SK-N-SH (cell line): ENCODE measurements around the gene RSRP1. TPM values are rescaled to one million over a fixed set of nuclear protein-coding genes. Genes with fewer than 3 reads are reported as not detected.

ENCODE experiments used
- CTCF ChIA-PET: fragments of 300-600, 350-600 bp; formaldehyde crosslinking; extraction: SDS; loops from one replicate; lab custom pipeline; 2021; lab: Yijun Ruan, JAX
- POLR2A ChIA-PET: fragments of 350-600 bp; sonication (Branson Sonifier 250); formaldehyde crosslinking; extraction: SDS; loops from one replicate; lab custom pipeline; 2020; ENCODE audit warnings: antibody characterized with exemption, inconsistent platforms; lab: Yijun Ruan, JAX
- DNase-seq: peaks from one replicate; pipeline ENCODE4 v3.0.0; 2012
- H2AFZ ChIP-seq: fragments of 200-600 bp; sonication (generic); 2 replicates; pipeline ENCODE4 v1.8.1; 2016; ENCODE audit warnings: antibody characterized with exemption, mild to moderate bottlenecking, low read depth
- H3F3A ChIP-seq: fragments of 200-600 bp; sonication (generic); replicated peaks from 2 replicates; pipeline ENCODE3; 2016; ENCODE audit warnings: antibody characterized with exemption, mild to moderate bottlenecking; ENCODE audit not compliant: insufficient read depth
- H3K27ac ChIP-seq, 2 experiments: fragments of 200-500 bp in 1 of 2; fragments of 200-600 bp in 1 of 2; sonication (Bioruptor generic) in 1 of 2; sonication (generic), shearing (Covaris generic) in 1 of 2; 2 replicates each; pipeline versions ENCODE4 v1.5.1 to v1.6.1; 2014 to 2016; ENCODE audit warnings: low read depth in 2 of 2, inconsistent platforms in 1 of 2, low read length in 1 of 2, mild to moderate bottlenecking in 1 of 2, mixed read lengths in 1 of 2
- H3K27me3 ChIP-seq: fragments of 200-600 bp; sonication (generic), shearing (Covaris generic); 2 replicates; pipeline ENCODE4 v1.6.1; 2016; ENCODE audit warnings: mixed run types; ENCODE audit not compliant: insufficient read depth
- H3K36me3 ChIP-seq, 2 experiments: fragments of 200-500 bp in 1 of 2; fragments of 200-600 bp in 1 of 2; sonication (Bioruptor generic) in 1 of 2; sonication (generic) in 1 of 2; replicated peaks in 1 of 2; 2 replicates each; pipeline versions ENCODE3 to v1.5.1; 2014 to 2016; ENCODE audit warnings: low read length in 1 of 2, mild to moderate bottlenecking in 1 of 2; ENCODE audit not compliant: insufficient read depth in 2 of 2, control insufficient read depth in 1 of 2
- H3K4me1 ChIP-seq, 2 experiments: fragments of 200-500 bp in 1 of 2; fragments of 200-600 bp in 1 of 2; sonication (Bioruptor generic) in 1 of 2; sonication (generic), shearing (Covaris generic) in 1 of 2; 2 replicates each; pipeline versions ENCODE4 v1.5.1 to v1.6.1; 2014 to 2016; ENCODE audit warnings: low read depth in 1 of 2, low read length in 1 of 2, mixed run types in 1 of 2; ENCODE audit not compliant: insufficient read depth in 2 of 2, control insufficient read depth in 1 of 2
- H3K4me2 ChIP-seq: fragments of 200-600 bp; sonication (generic), shearing (Covaris generic); 2 replicates; pipeline ENCODE4 v1.6.1; 2017; ENCODE audit warnings: mixed run types
- H3K4me3 ChIP-seq, 2 experiments: fragments of 200-500 bp in 1 of 2; fragments of 200-600 bp in 1 of 2; sonication (Bioruptor generic) in 1 of 2; sonication (generic), shearing (Covaris generic) in 1 of 2; 2 replicates each; pipeline versions ENCODE4 v1.5.1 to v1.8.1; 2014 to 2016; ENCODE audit warnings: low read depth in 2 of 2, inconsistent platforms in 1 of 2, low read length in 1 of 2, mild to moderate bottlenecking in 1 of 2, mixed read lengths in 1 of 2, moderate library complexity in 1 of 2
- H3K79me2 ChIP-seq: fragments of 200-600 bp; sonication (generic); 2 replicates; pipeline ENCODE4 v1.8.1; 2017; ENCODE audit warnings: mild to moderate bottlenecking; ENCODE audit not compliant: insufficient read depth
- H3K9ac ChIP-seq: fragments of 200-600 bp; sonication (generic); 2 replicates; pipeline ENCODE4 v1.6.1; 2017; ENCODE audit warnings: mixed run types
- H3K9me2 ChIP-seq: fragments of 200-600 bp; sonication (generic); 2 replicates; pipeline ENCODE4 v1.6.1; 2017; ENCODE audit warnings: mixed run types
- H3K9me3 ChIP-seq: fragments of 200-600 bp; sonication (generic); 2 replicates; pipeline ENCODE4 v1.6.1; 2017; ENCODE audit warnings: mixed run types, mild to moderate bottlenecking, moderate library complexity
- H4K20me1 ChIP-seq: fragments of 200-600 bp; sonication (generic); 2 replicates; pipeline ENCODE4 v1.6.1; 2017; ENCODE audit warnings: mild to moderate bottlenecking, mixed run types; ENCODE audit not compliant: insufficient read depth
- CHD2 ChIP-seq: fragments of 150-350 bp; IDR thresholded peaks from 2 replicates; pipeline ENCODE4 v1.6.1; 2018; ENCODE audit warnings: low read length; ENCODE audit not compliant: partially characterized antibody
- FOSL2 ChIP-seq: IDR thresholded peaks from 2 replicates; pipeline ENCODE4 v1.4.0; 2012; ENCODE audit warnings: low read depth, mild to moderate bottlenecking, moderate library complexity, borderline replicate concordance
- FOXJ3 ChIP-seq: sonication (generic); formaldehyde crosslinking; IDR thresholded peaks from 2 replicates; pipeline ENCODE4 v1.5.1; 2020; ENCODE audit warnings: mild to moderate bottlenecking, missing genetic modification reagents
- GABPA ChIP-seq: IDR thresholded peaks from 2 replicates; pipeline ENCODE4 v1.4.0; 2012; ENCODE audit warnings: low read depth, mild to moderate bottlenecking
- MAX ChIP-seq: IDR thresholded peaks from 2 replicates; pipeline ENCODE4 v1.4.0; 2012; ENCODE audit warnings: low read depth
- PBX3 ChIP-seq: IDR thresholded peaks from 2 replicates; pipeline ENCODE4; 2012
- RAD21 ChIP-seq: IDR thresholded peaks from 2 replicates; pipeline ENCODE4 v1.6.1; 2012; ENCODE audit warnings: mild to moderate bottlenecking, low read length
- REST ChIP-seq: IDR thresholded peaks from 2 replicates; pipeline ENCODE4 v1.6.1; 2012; ENCODE audit warnings: mild to moderate bottlenecking, low read depth, low read length, moderate library complexity
- RXRA ChIP-seq: IDR thresholded peaks from 2 replicates; pipeline ENCODE4 v1.4.0; 2012; ENCODE audit warnings: low read depth, mild to moderate bottlenecking, borderline replicate concordance
- SMC3 ChIP-seq: IDR thresholded peaks from 2 replicates; pipeline ENCODE4 v1.6.1; 2012; ENCODE audit warnings: low read depth, low read length, improper control_type of control experiment
- TCF12 ChIP-seq: IDR thresholded peaks from 2 replicates; pipeline ENCODE4 v1.4.0; 2012
- TEAD4 ChIP-seq: IDR thresholded peaks from 2 replicates; pipeline ENCODE4 v1.4.0; 2012; ENCODE audit warnings: mild to moderate bottlenecking, borderline replicate concordance; ENCODE audit not compliant: insufficient read depth
- USF2 ChIP-seq: fragments of 150-350 bp; IDR thresholded peaks from 2 replicates; pipeline ENCODE4 v1.6.1; 2017; ENCODE audit warnings: antibody characterized with exemption, low read length, low read depth, borderline replicate concordance
- YY1 ChIP-seq: IDR thresholded peaks from 2 replicates; pipeline ENCODE4 v1.4.0; 2012; ENCODE audit warnings: low read depth, mild to moderate bottlenecking
- ZBTB33 ChIP-seq: IDR thresholded peaks from 2 replicates; pipeline ENCODE4 v1.4.0; 2012; ENCODE audit warnings: low read depth, borderline replicate concordance
- WGBS: methylation state at CpG from one replicate; pipeline ENCODE4 v1.1.6; 2017; ENCODE audit warnings: low lambda C conversion rate; 5-methylcytosine and 5-hydroxymethylcytosine counted together
- polyA plus RNA-seq, 3 experiments: library from polyadenylated mRNA; depleted of rRNA; stranded (reverse); fragments of >200 nt; gene quantifications; 2 replicates each; pipeline ENCODE4 v1.2.3, GENCODE V29; 2012

Gene RSRP1
- polyA plus RNA-seq, 1 of the 3 experiments (the other 2 are of a cell fraction): 126 TPM

- TF ChIP-seq PBX3 (no peak), ZBTB33 (no peak), REST (no peak), MAX (no peak), USF2 (no peak)
Observed at GRCh38 chr1:25197235-25197975, 49.8 kb downstream of the RSRP1 start (continued).

GRCh38 chr1:25196830-25197229, 50.4 kb downstream of the RSRP1 start:
- peaks cover 14% of the 10 kb centered on the region; the same call in 1 of the 2 replicates for H3K27me3 ChIP-seq
- H4K20me1 ChIP-seq: no peaks in the 10 kb centered on the region
- H3K9ac ChIP-seq: no peak overlapping the region
- no peaks in the 10 kb centered on the region for H3F3A ChIP-seq
- DNase-seq: no peak
- H3K9me3 ChIP-seq: no peaks in the 10 kb centered on the region
- no peak overlapping the region for H3K27ac ChIP-seq
- no peaks in the 10 kb centered on the region for H3K36me3 ChIP-seq
- H2AFZ ChIP-seq: no peak overlapping the region
- no peak overlapping the region for H3K4me2 ChIP-seq
- no peaks in the 10 kb centered on the region; a peak in 1 of 4 replicates for H3K4me1 ChIP-seq
- 70% methylated on average over 6 of the region's 7 CpGs for whole genome bisulfite sequencing
- TF ChIP-seq RXRA (no peak), TCF12 (no peak), CHD2 (no peak), ZBTB33 (no peak), TEAD4 (no peak), SMC3 (no peak), GABPA (no peak), FOXJ3 (CRISPR knock-in tag) (no peak), YY1 (no peak), MAX (no peak), RAD21 (no peak), FOSL2 (no peak)
- no peak overlapping the region for H3K4me3 ChIP-seq
- ChIA-PET CTCF (interaction anchor here (1.1 to 5.5 kb wide), 3 partner anchors 8 to 264 kb away, joined by 3 to 28 read pairs (median 6); no protein-coding TSS in a partner anchor), POLR2A (no interaction called here)
- no peaks in the 10 kb centered on the region for H3K79me2 ChIP-seq
- no peaks in the 10 kb centered on the region for H3K9me2 ChIP-seq
